ENCODE results near the gene ADRA2B. TPM values are rescaled to one million over a fixed set of nuclear protein-coding genes. Genes with fewer than 3 reads are reported as not detected.
A peak's percentile ranks its signal among the peaks of the same experiment; 100 is the strongest.
"Not testable (repeated sequence)": the region's sequence is repeated elsewhere in the genome, so short reads cannot be mapped to it uniquely, and the experiment has no call there.

Gene ADRA2B
- total RNA-seq, 4 donors from 2014 or later = 0.28 to 0.67 (median 0.53) TPM; not detected in 1

DNA sequence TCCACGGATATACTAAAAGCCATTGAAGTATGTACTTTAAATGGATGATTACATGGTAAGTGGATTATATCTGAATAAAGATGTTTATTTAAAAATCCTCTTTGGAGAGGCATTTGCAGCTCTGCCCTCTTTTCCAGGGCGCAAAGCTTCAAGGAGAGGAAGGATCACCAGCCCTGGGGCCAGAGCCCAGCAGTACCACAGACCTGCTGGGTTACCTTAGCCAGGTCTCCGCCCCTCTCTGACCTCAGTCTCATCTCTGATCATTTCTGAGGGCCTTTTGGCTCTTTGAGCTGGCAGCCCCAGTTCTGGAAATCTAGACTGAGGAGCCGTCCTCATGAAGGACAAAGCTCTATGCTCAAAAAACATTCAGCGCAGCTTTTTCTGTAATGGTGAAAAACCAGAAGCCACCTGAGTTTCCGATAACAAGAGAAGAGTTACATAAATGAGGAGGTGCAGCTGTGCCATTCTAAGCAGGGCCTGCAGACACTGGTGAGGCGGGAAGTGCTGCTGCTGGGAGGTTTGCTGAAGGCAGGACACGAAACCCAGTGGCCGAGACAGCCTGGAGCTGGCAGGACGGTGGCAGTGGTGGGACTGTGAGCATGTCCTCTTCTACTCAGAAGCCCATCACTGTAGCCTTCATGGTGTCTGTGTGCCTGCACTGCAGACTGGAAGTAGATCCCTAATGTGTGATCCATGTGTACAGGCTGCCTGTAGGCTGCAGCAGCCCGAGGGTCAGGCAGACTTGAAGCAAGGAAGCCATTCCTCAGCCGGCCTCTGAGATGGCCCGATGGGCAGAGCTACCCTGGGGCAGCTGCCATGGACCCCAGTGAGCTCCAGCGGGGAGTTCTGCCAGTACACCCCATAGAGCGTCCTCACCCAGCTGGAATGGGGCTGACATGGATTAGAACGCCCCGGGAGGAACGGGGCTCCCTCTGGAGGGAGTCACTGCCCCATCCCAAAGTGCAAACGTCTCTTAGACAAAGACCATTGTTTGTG lies 27.7 kb downstream of the ADRA2B start:
- peak in 1 of 3 donors; percentile 31 for DNase-seq

DNA sequence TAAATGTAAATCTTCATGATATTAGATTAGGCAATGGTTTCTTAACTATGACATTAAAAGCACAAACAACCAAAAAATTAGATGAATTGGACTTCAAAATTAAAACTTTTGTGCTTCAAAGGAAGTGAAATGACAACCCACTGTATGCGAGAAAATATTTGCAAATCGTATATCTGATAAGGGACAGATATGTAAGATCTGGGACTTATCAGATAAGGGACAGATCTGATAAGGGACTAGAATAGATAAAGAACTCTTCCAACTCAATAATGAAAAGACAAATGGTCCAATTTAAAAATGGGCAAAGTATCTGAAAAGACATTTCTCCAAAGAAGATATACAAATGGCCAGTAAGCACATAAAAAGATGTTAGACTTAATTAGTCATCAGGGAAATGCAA lies 29.2 kb downstream of the ADRA2B start:
- no peak overlapping the region for H3K4me3 ChIP-seq
- no peaks in the 10 kb centered on the region for H3K9me3 ChIP-seq
- TF ChIP-seq, protein P1, sequence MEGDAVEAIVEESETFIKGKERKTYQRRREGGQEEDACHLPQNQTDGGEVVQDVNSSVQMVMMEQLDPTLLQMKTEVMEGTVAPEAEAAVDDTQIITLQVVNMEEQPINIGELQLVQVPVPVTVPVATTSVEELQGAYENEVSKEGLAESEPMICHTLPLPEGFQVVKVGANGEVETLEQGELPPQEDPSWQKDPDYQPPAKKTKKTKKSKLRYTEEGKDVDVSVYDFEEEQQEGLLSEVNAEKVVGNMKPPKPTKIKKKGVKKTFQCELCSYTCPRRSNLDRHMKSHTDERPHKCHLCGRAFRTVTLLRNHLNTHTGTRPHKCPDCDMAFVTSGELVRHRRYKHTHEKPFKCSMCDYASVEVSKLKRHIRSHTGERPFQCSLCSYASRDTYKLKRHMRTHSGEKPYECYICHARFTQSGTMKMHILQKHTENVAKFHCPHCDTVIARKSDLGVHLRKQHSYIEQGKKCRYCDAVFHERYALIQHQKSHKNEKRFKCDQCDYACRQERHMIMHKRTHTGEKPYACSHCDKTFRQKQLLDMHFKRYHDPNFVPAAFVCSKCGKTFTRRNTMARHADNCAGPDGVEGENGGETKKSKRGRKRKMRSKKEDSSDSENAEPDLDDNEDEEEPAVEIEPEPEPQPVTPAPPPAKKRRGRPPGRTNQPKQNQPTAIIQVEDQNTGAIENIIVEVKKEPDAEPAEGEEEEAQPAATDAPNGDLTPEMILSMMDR (IDR thresholded peaks at IDR 0.05) = no peak
- no peak for TF ChIP-seq POLR2A (IDR thresholded peaks at IDR 0.05)
- H3K4me1 ChIP-seq = peaks cover 0 to 9% (median 0%) of the 10 kb centered on the region in 4 donors
- no peak for DNase-seq
- no peak overlapping the region for H3K27ac ChIP-seq
- H3K36me3 ChIP-seq = no peaks in the 10 kb centered on the region
- H3K27me3 ChIP-seq = no peaks in the 10 kb centered on the region

More for the DNA sequence above, 27.7 kb downstream of the ADRA2B start:
- Histone ChIP-seq H3K36me3 (no peaks in the 10 kb centered on the region), H3K9me3 (no peaks in the 10 kb centered on the region), H3K4me3 (no peak overlapping the region), H3K4me1 (peaks cover 0 to 9% (median 0%) of the 10 kb centered on the region in 4 donors), H3K27me3 (no peaks in the 10 kb centered on the region), H3K27ac (no peak overlapping the region)
- TF ChIP-seq, protein P1 (IDR thresholded peaks at IDR 0.05) = no peak
- TF ChIP-seq POLR2A (IDR thresholded peaks at IDR 0.05) = no peak

DNA sequence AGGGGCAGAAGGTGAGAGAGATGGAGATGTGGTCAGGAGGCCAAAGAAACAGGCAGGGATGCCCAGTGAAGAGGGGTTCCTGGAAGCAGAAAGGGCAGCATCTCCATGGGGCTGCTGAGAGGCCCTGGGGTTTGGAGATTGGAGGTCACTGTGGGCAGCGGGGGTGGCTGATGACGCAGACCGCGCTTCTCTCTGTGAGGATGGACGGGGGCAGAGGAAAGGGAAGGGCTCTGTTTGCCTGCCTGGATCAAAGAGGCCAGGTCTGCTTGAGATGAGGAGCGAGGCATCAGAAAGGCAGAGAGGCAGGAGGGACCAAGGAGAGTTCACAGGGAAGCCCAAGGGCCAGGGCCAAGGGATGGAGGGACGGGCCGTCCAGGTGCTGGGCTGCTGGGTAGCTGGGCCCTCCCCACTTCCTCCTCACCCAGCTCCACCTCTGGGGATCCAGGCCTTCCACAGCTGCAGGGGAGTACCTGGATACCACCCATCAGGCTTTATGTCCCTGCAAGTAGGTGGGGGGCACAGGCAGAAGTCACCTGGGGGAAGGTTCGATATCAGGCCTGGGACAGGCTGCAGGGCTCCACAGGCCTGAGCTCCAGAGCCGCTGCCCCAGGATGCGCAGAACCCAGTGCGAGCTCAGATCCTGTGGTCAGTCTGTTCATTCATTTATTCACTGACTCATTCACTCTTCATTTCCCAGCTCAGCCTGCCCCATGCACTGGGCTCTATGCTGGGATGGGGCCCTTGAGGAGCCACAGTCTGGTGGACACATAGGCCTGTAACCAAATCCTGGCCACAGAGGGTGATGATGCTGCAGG lies 30.6 kb downstream of the ADRA2B start:
- DNase-seq = peak in 1 of 3 donors; percentile 34

DNA sequence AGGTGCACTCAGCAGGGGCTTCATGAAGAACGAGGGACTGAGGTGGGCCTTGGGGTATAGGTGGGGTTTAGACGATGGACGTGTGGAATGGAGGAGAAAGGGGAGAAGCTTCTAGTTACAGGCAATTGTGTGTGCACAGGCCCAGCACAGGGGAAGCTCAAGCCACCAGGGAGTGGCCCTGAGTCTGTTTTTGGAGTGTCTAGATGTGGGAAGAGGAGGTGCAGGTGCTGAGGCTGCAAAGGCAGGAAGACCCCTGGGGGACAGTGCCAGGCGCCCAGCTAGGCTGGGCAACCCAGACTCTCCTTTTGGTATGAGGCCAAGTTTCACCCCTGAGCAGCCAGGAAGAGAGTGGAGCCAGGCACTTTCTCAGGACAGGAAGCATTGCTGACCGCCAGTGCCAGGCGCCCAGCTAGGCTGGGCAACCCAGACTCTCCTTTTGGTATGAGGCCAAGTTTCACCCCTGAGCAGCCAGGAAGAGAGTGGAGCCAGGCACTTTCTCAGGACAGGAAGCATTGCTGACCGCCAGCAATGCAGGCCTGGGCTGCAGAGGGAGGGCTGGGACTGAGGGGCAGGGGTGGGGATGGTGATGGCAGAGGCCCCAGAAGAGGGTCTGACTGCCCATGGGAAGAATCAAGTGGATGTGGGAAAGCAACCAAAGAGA lies 31.4 kb downstream of the ADRA2B start:
- not testable (repeated sequence) for H3K4me1 ChIP-seq, H3K9me3 ChIP-seq, H3K36me3 ChIP-seq, H3K27ac ChIP-seq, H3K27me3 ChIP-seq, H3K4me3 ChIP-seq
- DNase-seq = peak in 1 of 3 donors; percentile 25

More for the DNA sequence above, 30.6 kb downstream of the ADRA2B start:
- H3K27ac ChIP-seq = no peak overlapping the region
- no peak for TF ChIP-seq POLR2A (IDR thresholded peaks at IDR 0.05)
- TF ChIP-seq, protein P1 (IDR thresholded peaks at IDR 0.05) = no peak
- H3K4me1 ChIP-seq = peaks cover 0 to under 1% (median 0%) of the 10 kb centered on the region in 4 donors
- no peaks in the 10 kb centered on the region for H3K27me3 ChIP-seq
- H3K36me3 ChIP-seq = no peaks in the 10 kb centered on the region
- H3K4me3 ChIP-seq = no peak overlapping the region
- H3K9me3 ChIP-seq = no peaks in the 10 kb centered on the region

DNA sequence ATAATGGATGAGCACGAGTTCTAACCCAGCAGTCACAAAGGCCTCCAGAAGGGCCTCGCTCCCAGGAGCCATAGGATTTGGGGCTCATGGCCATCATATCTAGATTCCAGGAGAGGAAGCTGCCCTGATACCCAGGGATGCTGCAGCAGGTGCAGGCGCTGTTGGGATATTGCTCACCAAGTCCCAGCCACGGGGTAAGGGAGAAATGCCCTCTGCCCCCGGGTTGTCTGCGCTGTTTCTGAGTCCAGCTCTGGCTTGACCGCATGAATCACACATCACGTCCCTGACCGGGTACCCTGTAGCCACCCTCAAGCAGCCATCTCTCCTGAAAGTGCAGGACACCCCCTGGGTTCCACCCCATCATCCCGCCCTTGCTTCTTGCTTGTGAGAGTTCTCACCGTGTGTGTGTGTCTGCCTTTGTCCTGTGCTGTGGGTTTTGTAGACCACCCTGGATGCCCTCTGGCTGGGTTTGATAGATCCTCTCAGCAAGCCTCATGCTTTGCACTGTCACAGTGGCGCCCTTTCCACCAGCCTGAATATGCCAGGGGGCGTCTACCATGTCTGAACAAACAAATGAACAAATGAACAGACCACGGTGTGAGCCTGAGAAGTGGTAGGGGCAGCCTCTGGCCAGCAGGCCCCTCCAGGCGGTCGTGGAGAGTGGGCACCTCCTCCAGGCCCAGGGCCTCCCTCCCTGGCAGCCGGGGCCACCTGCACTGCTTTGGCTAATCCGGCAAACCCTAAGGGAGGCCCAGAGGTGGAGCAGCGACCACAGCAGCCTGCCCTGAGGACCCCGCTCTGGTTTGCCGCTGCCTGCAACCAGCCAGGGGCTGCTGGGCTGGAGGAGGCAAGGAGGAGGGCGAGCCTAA lies 32.1 kb downstream of the ADRA2B start:
- peak in 1 of 3 donors; percentile 32 for DNase-seq
- Histone ChIP-seq H3K4me3 (no peak overlapping the region), H3K27ac (no peak overlapping the region), H3K9me3 (no peaks in the 10 kb centered on the region), H3K4me1 (no peaks in the 10 kb centered on the region), H3K36me3 (no peaks in the 10 kb centered on the region), H3K27me3 (no peaks in the 10 kb centered on the region)
- TF ChIP-seq, protein P1 (IDR thresholded peaks at IDR 0.05) = no peak
- no peak for TF ChIP-seq POLR2A (IDR thresholded peaks at IDR 0.05)

Data from Peyer's patch (tissue), 4 donors.